KOPT-K1 (cell line): ENCODE results near the gene MESP2.
"Not testable (repeated sequence)": the region's sequence is repeated elsewhere in the genome, so short reads cannot be mapped to it uniquely, and the experiment has no call there.

Source experiments
- H3K27ac ChIP-seq: fragments of 200-600 bp; sonication (generic); 2 replicates; pipeline ENCODE4 v1.5.1; 2016; ENCODE audit warnings: antibody characterized with exemption, mild to moderate bottlenecking, low read depth, low read length; ENCODE audit not compliant: poor library complexity, severe bottlenecking
- H3K36me3 ChIP-seq: fragments of 200-600 bp; sonication (generic); 2 replicates; pipeline ENCODE4 v1.5.1; 2017; ENCODE audit warnings: antibody characterized with exemption, mild to moderate bottlenecking, low read length, moderate library complexity; ENCODE audit not compliant: insufficient read depth
- H3K9me3 ChIP-seq: fragments of 200-600 bp; sonication (generic); 2 replicates; pipeline ENCODE4 v1.5.1; 2017; ENCODE audit warnings: antibody characterized with exemption, low read length, mild to moderate bottlenecking; ENCODE audit not compliant: insufficient read depth, poor library complexity, severe bottlenecking

Gene MESP2

GRCh38 chr15:89782619-89782950, 6.5 kb downstream of the MESP2 start:
- H3K27ac ChIP-seq, H3K9me3 ChIP-seq, H3K36me3 ChIP-seq: not testable (repeated sequence)

GRCh38 chr15:89783111-89783860, 7.2 kb downstream of the MESP2 start:
- Histone ChIP-seq H3K27ac (no peak overlapping the region), H3K36me3 (no peaks in the 10 kb centered on the region)

GRCh38 chr15:89783861-89784685, 7.9 kb downstream of the MESP2 start:
- no peak overlapping the region for H3K27ac ChIP-seq
- H3K9me3 ChIP-seq, result peaks cover 14% of the 10 kb centered on the region
- no peaks in the 10 kb centered on the region for H3K36me3 ChIP-seq

More at GRCh38 chr15:89783111-89783860, 7.2 kb downstream of the MESP2 start:
- H3K9me3 ChIP-seq, result peaks cover 11% of the 10 kb centered on the region

GRCh38 chr15:89784686-89784960, 8.5 kb downstream of the MESP2 start:
- H3K36me3 ChIP-seq, result no peaks in the 10 kb centered on the region
- H3K9me3 ChIP-seq, result peaks cover 14% of the 10 kb centered on the region
- H3K27ac ChIP-seq, result no peak overlapping the region

- H3K27ac ChIP-seq, result no peak overlapping the region
- H3K36me3 ChIP-seq, result no peaks in the 10 kb centered on the region
- H3K9me3 ChIP-seq, result peaks cover 14% of the 10 kb centered on the region
These were observed 9.1 kb downstream of the MESP2 start for GRCh38 chr15:89785064-89785773.

GRCh38 chr15:89785774-89786140, 9.6 kb downstream of the MESP2 start:
- Histone ChIP-seq H3K27ac (no peak overlapping the region), H3K9me3 (peaks cover 14% of the 10 kb centered on the region), H3K36me3 (no peaks in the 10 kb centered on the region)

- H3K36me3 ChIP-seq, result no peaks in the 10 kb centered on the region
- peaks cover 14% of the 10 kb centered on the region for H3K9me3 ChIP-seq
- H3K27ac ChIP-seq, result no peak overlapping the region
These were observed 11.8 kb downstream of the MESP2 start for GRCh38 chr15:89787944-89788343.

GRCh38 chr15:89788585-89788984, 12.5 kb downstream of the MESP2 start:
- H3K36me3 ChIP-seq, H3K27ac ChIP-seq: not testable (repeated sequence)
- H3K9me3 ChIP-seq, result peaks cover 14% of the 10 kb centered on the region

GRCh38 chr15:89790206-89790605, 14.1 kb downstream of the MESP2 start:
- H3K36me3 ChIP-seq, result no peaks in the 10 kb centered on the region
- H3K27ac ChIP-seq, result no peak overlapping the region

GRCh38 chr15:89790661-89791060, 14.5 kb downstream of the MESP2 start:
- H3K36me3 ChIP-seq, result no peaks in the 10 kb centered on the region
- H3K27ac ChIP-seq, result no peak overlapping the region

More at GRCh38 chr15:89790206-89790605, 14.1 kb downstream of the MESP2 start:
- H3K9me3 ChIP-seq, result peaks cover 14% of the 10 kb centered on the region

GRCh38 chr15:89792106-89792805, 16.1 kb downstream of the MESP2 start:
- Histone ChIP-seq H3K36me3 (no peaks in the 10 kb centered on the region), H3K27ac (no peak overlapping the region), H3K9me3 (peaks cover 13% of the 10 kb centered on the region)

More at GRCh38 chr15:89790661-89791060, 14.5 kb downstream of the MESP2 start:
- H3K9me3 ChIP-seq, result peaks cover 14% of the 10 kb centered on the region

GRCh38 chr15:89794627-89795241, 18.6 kb downstream of the MESP2 start:
- H3K36me3 ChIP-seq, result no peaks in the 10 kb centered on the region
- no peaks in the 10 kb centered on the region for H3K9me3 ChIP-seq
- H3K27ac ChIP-seq, result no peak overlapping the region

- no peaks in the 10 kb centered on the region for H3K36me3 ChIP-seq
- no peak overlapping the region for H3K27ac ChIP-seq
- no peaks in the 10 kb centered on the region for H3K9me3 ChIP-seq
These were observed 19.9 kb downstream of the MESP2 start for GRCh38 chr15:89795996-89796395.

GRCh38 chr15:89797678-89798201, 21.6 kb downstream of the MESP2 start:
- Histone ChIP-seq H3K9me3 (no peaks in the 10 kb centered on the region), H3K27ac (no peak overlapping the region), H3K36me3 (no peaks in the 10 kb centered on the region)
